H1 (cell line): ENCODE data around the gene THBS3. TPM values are rescaled to one million over a fixed set of nuclear protein-coding genes. Genes with fewer than 3 reads are reported as not detected.

Experiments
- CTCF ChIA-PET: fragments of 300-600 bp; sonication (Branson Sonifier 250); formaldehyde crosslinking; loops from one replicate; lab custom pipeline; 2021; ENCODE audit not compliant: partially characterized antibody; lab: Charles Lee
- POLR2A ChIA-PET: fragments of 300-600 bp; sonication (Branson Sonifier 250); formaldehyde crosslinking; loops from one replicate; lab custom pipeline; 2021; ENCODE audit warnings: inconsistent platforms; ENCODE audit not compliant: partially characterized antibody; lab: Charles Lee
- DNase-seq, 2 experiments: peaks; one replicate each; pipeline versions ENCODE4 v3.0.0 to v3.0.0-alpha.2; 2010 to 2022; ENCODE audit warnings: low spot score in 2 of 2, low read depth in 1 of 2, mixed read lengths in 1 of 2
- FAIRE-seq: peaks from 2 replicates; lab custom pipeline; 2011; peaks lifted over from hg19 to GRCh38; lab: Jason Lieb, UNC
- H2AFZ ChIP-seq: 2 replicates; pipeline ENCODE4 v1.8.1; 2012; ENCODE audit warnings: low read length, inconsistent platforms
- H2AK5ac ChIP-seq: 2 replicates; pipeline ENCODE4 v1.6.1; 2013; ENCODE audit warnings: low read depth, low read length
- H2BK120ac ChIP-seq: replicated peaks from 2 replicates; pipeline ENCODE3; 2013; ENCODE audit warnings: low read depth, low read length, inconsistent platforms
- H2BK12ac ChIP-seq: 2 replicates; pipeline ENCODE4 v1.6.1; 2013; ENCODE audit warnings: low read depth, low read length
- H2BK15ac ChIP-seq: 2 replicates; pipeline ENCODE4 v1.6.1; 2013; ENCODE audit warnings: low read length
- H2BK20ac ChIP-seq: 2 replicates; pipeline ENCODE4 v1.6.1; 2013; ENCODE audit warnings: low read length
- H2BK5ac ChIP-seq: 2 replicates; pipeline ENCODE4 v1.6.1; 2013; ENCODE audit warnings: low read depth, low read length
- H3K14ac ChIP-seq: 2 replicates; pipeline ENCODE4 v1.6.1; 2013; ENCODE audit warnings: inconsistent platforms; ENCODE audit not compliant: insufficient read length
- H3K18ac ChIP-seq: 2 replicates; pipeline ENCODE4 v1.6.1; 2013; ENCODE audit warnings: low read length; ENCODE audit errors: extremely low read depth
- H3K23ac ChIP-seq: 2 replicates; pipeline ENCODE4 v1.6.1; 2013; ENCODE audit warnings: inconsistent platforms; ENCODE audit not compliant: insufficient read length
- H3K23me2 ChIP-seq: 2 replicates; pipeline ENCODE4 v1.6.1; 2013; ENCODE audit warnings: low read depth, low read length
- H3K27ac ChIP-seq: 2 replicates; pipeline ENCODE4 v1.6.1; 2011; ENCODE audit warnings: low read depth, low read length, inconsistent platforms
- H3K27me3 ChIP-seq, 4 experiments: replicated peaks in 1 of 4; 1 replicate in 1 of 4; 2 replicates in 3 of 4; pipeline versions ENCODE4 v1.6.1 to v1.8.1; 2011 to 2013; ENCODE audit warnings: low read length in 3 of 4, mild to moderate bottlenecking in 3 of 4, inconsistent platforms in 2 of 4, mixed read lengths in 2 of 4, moderate library complexity in 1 of 4; ENCODE audit not compliant: control insufficient read depth in 3 of 4, insufficient read depth in 3 of 4; ENCODE audit errors: extremely low read depth in 1 of 4
- H3K36me3 ChIP-seq, 4 experiments: 2 replicates each; pipeline versions ENCODE4 v1.6.1 to v1.8.1; 2011 to 2013; ENCODE audit warnings: mild to moderate bottlenecking in 4 of 4, low read length in 3 of 4, moderate library complexity in 2 of 4, control low read depth in 1 of 4, inconsistent platforms in 1 of 4; ENCODE audit not compliant: insufficient read depth in 4 of 4, control insufficient read depth in 2 of 4
- H3K4ac ChIP-seq: replicated peaks from 2 replicates; pipeline ENCODE3; 2013; ENCODE audit warnings: low read length, low read depth, mixed read lengths, inconsistent platforms; ENCODE audit not compliant: insufficient read length
- H3K4me1 ChIP-seq, 4 experiments: replicated peaks in 1 of 4; 1 replicate in 1 of 4; 2 replicates in 3 of 4; pipeline versions ENCODE4 v1.6.1 to v1.8.1; 2011 to 2013; ENCODE audit warnings: low read length in 3 of 4, inconsistent platforms in 2 of 4, mixed read lengths in 1 of 4; ENCODE audit not compliant: insufficient read depth in 4 of 4, control insufficient read depth in 3 of 4
- H3K4me2 ChIP-seq, 2 experiments: 2 replicates each; pipeline versions ENCODE4 v1.6.1 to v1.8.1; 2011 to 2013; ENCODE audit warnings: low read depth in 2 of 2, low read length in 2 of 2, control low read depth in 1 of 2, inconsistent platforms in 1 of 2, mild to moderate bottlenecking in 1 of 2; ENCODE audit not compliant: insufficient read depth in 1 of 2
- H3K4me3 ChIP-seq, 4 experiments: fragments of 200-600, 300-600 bp in 1 of 4; sonication (generic), shearing (Covaris generic), sonication (Bioruptor Twin) in 1 of 4; 2 replicates each; pipeline versions ENCODE4 v1.5.1 to v1.8.1; 2011 to 2016; ENCODE audit warnings: low read length in 4 of 4, low read depth in 3 of 4, control low read depth in 2 of 4, inconsistent platforms in 2 of 4, mild to moderate bottlenecking in 2 of 4, mixed read lengths in 1 of 4, moderate library complexity in 1 of 4; ENCODE audit not compliant: insufficient read depth in 2 of 4; ENCODE audit errors: extremely low read depth in 1 of 4
- H3K56ac ChIP-seq: replicated peaks from 2 replicates; pipeline ENCODE3; 2013; ENCODE audit warnings: low read depth, mild to moderate bottlenecking, mixed read lengths, low read length, inconsistent platforms; ENCODE audit not compliant: insufficient read length
- H3K79me1 ChIP-seq: 2 replicates; pipeline ENCODE4 v1.6.1; 2013; ENCODE audit warnings: low read depth, low read length, control low read depth
- H3K79me2 ChIP-seq, 2 experiments: 2 replicates each; pipeline versions ENCODE4 v1.6.1 to v1.8.1; 2012 to 2013; ENCODE audit warnings: low read length in 2 of 2, mild to moderate bottlenecking in 2 of 2, inconsistent platforms in 1 of 2; ENCODE audit not compliant: insufficient read depth in 2 of 2, control insufficient read depth in 1 of 2
- H3K9ac ChIP-seq, 4 experiments: replicated peaks in 1 of 4; 1 replicate in 1 of 4; 2 replicates in 3 of 4; pipeline versions ENCODE4 v1.6.1 to v1.8.1; 2011 to 2013; ENCODE audit warnings: low read depth in 3 of 4, low read length in 3 of 4, control low read depth in 2 of 4, mild to moderate bottlenecking in 2 of 4, moderate library complexity in 2 of 4, inconsistent platforms in 1 of 4; ENCODE audit errors: extremely low read depth in 1 of 4
- H3K9me3 ChIP-seq, 2 experiments: 2 replicates each; pipeline versions ENCODE4 v1.6.1 to v1.8.1; 2012 to 2013; ENCODE audit warnings: mild to moderate bottlenecking in 2 of 2, moderate library complexity in 2 of 2, control low read depth in 1 of 2, inconsistent platforms in 1 of 2, low read depth in 1 of 2, low read length in 1 of 2, mixed read lengths in 1 of 2; ENCODE audit not compliant: insufficient read depth in 2 of 2
- H4K20me1 ChIP-seq, 2 experiments: replicated peaks in 1 of 2; 2 replicates each; pipeline versions ENCODE3 to v1.8.1; 2011 to 2013; ENCODE audit warnings: inconsistent platforms in 2 of 2, low read length in 2 of 2, mild to moderate bottlenecking in 1 of 2; ENCODE audit not compliant: insufficient read depth in 2 of 2, control insufficient read depth in 1 of 2
- H4K5ac ChIP-seq: 2 replicates; pipeline ENCODE4 v1.6.1; 2013; ENCODE audit warnings: low read length, low read depth, mixed read lengths, inconsistent platforms; ENCODE audit not compliant: insufficient read length
- H4K8ac ChIP-seq: 2 replicates; pipeline ENCODE4 v1.8.0; 2013; ENCODE audit warnings: mild to moderate bottlenecking, moderate library complexity, low read length, inconsistent platforms; ENCODE audit not compliant: insufficient read depth; ENCODE audit errors: extremely low read depth
- H4K91ac ChIP-seq: replicated peaks from 2 replicates; pipeline ENCODE3; 2013; ENCODE audit warnings: low read length, mixed read lengths, inconsistent platforms; ENCODE audit not compliant: insufficient read length
- POLR2A ChIP-seq, 2 experiments: IDR thresholded peaks; 1 replicate in 1 of 2; 2 replicates in 1 of 2; pipeline ENCODE4 v1.6.1; 2011; ENCODE audit warnings: low read depth in 2 of 2, low read length in 2 of 2, mild to moderate bottlenecking in 2 of 2; ENCODE audit errors: control extremely low read depth in 1 of 2
- POLR2AphosphoS5 ChIP-seq: IDR thresholded peaks from 2 replicates; pipeline ENCODE4 v1.6.1; 2011; ENCODE audit warnings: low read depth, low read length
- RXRA ChIP-seq: IDR thresholded peaks from 2 replicates; pipeline ENCODE4 v1.6.1; 2011; ENCODE audit warnings: low read depth, mild to moderate bottlenecking, low read length, moderate library complexity; ENCODE audit not compliant: insufficient read depth
- WGBS, 2 experiments: shearing (Covaris generic) in 1 of 2; methylation state at CpG; one replicate each; pipeline versions ENCODE4 v1.1.6 to v1.1.7; 2013 to 2015; ENCODE audit warnings: low lambda C conversion rate in 2 of 2, mixed read lengths in 2 of 2, inconsistent platforms in 1 of 2, low coverage in 1 of 2, missing lambda C conversion rate in 1 of 2; ENCODE audit not compliant: insufficient replicate concordance in 2 of 2, insufficient coverage in 1 of 2, insufficient read length in 1 of 2; ENCODE audit errors: extremely low coverage in 1 of 2, missing lambda C conversion rate in 1 of 2; 5-methylcytosine and 5-hydroxymethylcytosine counted together
- polyA plus RNA-seq, 7 experiments: library from polyadenylated mRNA; depleted of rRNA in 3 of 7; stranded (reverse) in 5 of 7; unstranded in 2 of 7; fragments of >200 nt in 5 of 7; fragments of 200-250 nt in 2 of 7; gene quantifications; 1 replicate in 5 of 7; 2 replicates in 1 of 7; 4 replicates in 1 of 7; pipeline versions ENCODE4 v1.2.1 to v1.2.3, GENCODE V29; 2011 to 2013; ENCODE audit warnings: missing spikeins in 2 of 7, mixed read lengths in 2 of 7
- total RNA-seq: library from RNA; stranded (reverse); fragmentation: NEBNext Ultra II Directional; extraction: Animal tissue kit (Norgen Biotek cat#: 25700); gene quantifications from 2 replicates; pipeline ENCODE4 v1.2.1, GENCODE V29; 2021

THBS3 gene
- total and polyA plus RNA-seq, 2 of the 8 experiments (the other 6 are each of a cell fraction or from before 2014, with no cell fraction given) = 3.0 to 3.5 TPM

DNA sequence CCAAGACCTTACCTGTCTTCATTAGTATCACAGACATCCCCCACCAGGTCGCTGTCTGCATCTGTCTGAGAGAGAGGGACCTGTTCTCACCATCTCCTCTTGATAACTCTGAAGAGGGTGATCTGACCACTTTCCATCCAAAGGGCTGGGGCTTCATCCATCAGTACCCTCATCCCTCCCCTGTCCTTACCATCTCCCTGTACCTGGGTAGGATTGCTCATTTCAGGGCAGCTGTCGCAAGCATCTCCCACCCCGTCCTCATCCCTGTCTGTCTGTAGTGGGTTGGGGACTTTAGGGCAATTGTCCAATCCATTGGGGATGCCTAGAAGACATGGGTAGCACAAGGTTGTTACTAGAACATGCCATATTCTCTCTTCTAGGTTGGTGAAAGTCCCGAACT lies 7.9 kb downstream of the THBS3 start:
- H2BK5ac ChIP-seq = no peak overlapping the region
- H3K23me2 ChIP-seq = peaks cover 13% of the 10 kb centered on the region
- no peak overlapping the region for H2BK20ac ChIP-seq
- H4K5ac ChIP-seq = no peak overlapping the region
- H3K56ac ChIP-seq = no peak overlapping the region
- H4K91ac ChIP-seq = no peak overlapping the region
- no peak overlapping the region for H3K27ac ChIP-seq
- CTCF ChIA-PET = interaction anchor here (0.8 to 1.2 kb wide), 2 partner anchors 28 to 111 kb away, joined by 3 to 4 read pairs; no protein-coding TSS in a partner anchor
- H3K9me3 ChIP-seq = no peaks in the 10 kb centered on the region
- no peak overlapping the region for H3K4ac ChIP-seq
- H3K79me1 ChIP-seq = peaks cover 22% of the 10 kb centered on the region
- H3K14ac ChIP-seq = no peak overlapping the region
- H3K79me2 ChIP-seq = peaks cover 6 to 34% of the 10 kb centered on the region in 2 experiments; a peak in 3 of 4 replicates
- no peak for DNase-seq
- peaks cover 46 to 81% (median 63%) of the 10 kb centered on the region in 4 experiments for H3K36me3 ChIP-seq
- no peak overlapping the region for H3K18ac ChIP-seq
- no peak overlapping the region for H3K4me3 ChIP-seq
- FAIRE-seq = no peak
- H2BK15ac ChIP-seq = no peak overlapping the region
- H2BK12ac ChIP-seq = no peak overlapping the region
- no peaks in the 10 kb centered on the region; a peak in 1 of 7 replicates for H3K27me3 ChIP-seq
- no peak overlapping the region for H3K9ac ChIP-seq
- H3K4me2 ChIP-seq = no peak overlapping the region
- POLR2A ChIA-PET = interaction anchor here (8.7 to 19.4 kb wide), 3 partner anchors 7 to 23 kb away, joined by 235 to 512 read pairs (median 313); partner anchors contain the start of genes KRTCAP2, MTX1, THBS3 and TRIM46
- peaks cover 21 to 48% of the 10 kb centered on the region in 2 experiments for H4K20me1 ChIP-seq
- TF ChIP-seq RXRA (no peak), POLR2AphosphoS5 (peak; percentile 92), POLR2A (IDR thresholded peaks at IDR 0.05; ENCODE audit: control extremely low read depth in 1 of 2, low read depth in 2 of 2, low read length in 2 of 2) (peak in 1 of 2 experiments; percentile 81; a peak in 2 of 3 replicates)
- TF ChIP-seq, all 59 proteins: peak for 2
- H4K8ac ChIP-seq = no peak overlapping the region
- no peak overlapping the region for H3K23ac ChIP-seq
- H2BK120ac ChIP-seq = no peak overlapping the region
- H3K4me1 ChIP-seq = peaks cover 6 to 23% (median 17%) of the 10 kb centered on the region in 4 experiments
- no peak overlapping the region for H2AFZ ChIP-seq
- 87% methylated on average over 4 of the region's 4 CpGs; no CpG with 5 or more reads in 1 of the 2 experiments for WGBS, 2 experiments
- no peak overlapping the region for H2AK5ac ChIP-seq
